GM18867 (cell line): Measurements from ENCODE around the gene PKD1L1.
"Not testable (repeated sequence)": the region's sequence is repeated elsewhere in the genome, so short reads cannot be mapped to it uniquely, and the experiment has no call there.

ENCODE experiments used
- ATAC-seq: cut with Tn5 transposase; IDR thresholded peaks from one replicate; pipeline ENCODE4 v1.9.1; 2021; ENCODE audit warnings: mild to moderate bottlenecking, moderate library complexity; ENCODE audit not compliant: unreplicated experiment

Gene PKD1L1, protein sequence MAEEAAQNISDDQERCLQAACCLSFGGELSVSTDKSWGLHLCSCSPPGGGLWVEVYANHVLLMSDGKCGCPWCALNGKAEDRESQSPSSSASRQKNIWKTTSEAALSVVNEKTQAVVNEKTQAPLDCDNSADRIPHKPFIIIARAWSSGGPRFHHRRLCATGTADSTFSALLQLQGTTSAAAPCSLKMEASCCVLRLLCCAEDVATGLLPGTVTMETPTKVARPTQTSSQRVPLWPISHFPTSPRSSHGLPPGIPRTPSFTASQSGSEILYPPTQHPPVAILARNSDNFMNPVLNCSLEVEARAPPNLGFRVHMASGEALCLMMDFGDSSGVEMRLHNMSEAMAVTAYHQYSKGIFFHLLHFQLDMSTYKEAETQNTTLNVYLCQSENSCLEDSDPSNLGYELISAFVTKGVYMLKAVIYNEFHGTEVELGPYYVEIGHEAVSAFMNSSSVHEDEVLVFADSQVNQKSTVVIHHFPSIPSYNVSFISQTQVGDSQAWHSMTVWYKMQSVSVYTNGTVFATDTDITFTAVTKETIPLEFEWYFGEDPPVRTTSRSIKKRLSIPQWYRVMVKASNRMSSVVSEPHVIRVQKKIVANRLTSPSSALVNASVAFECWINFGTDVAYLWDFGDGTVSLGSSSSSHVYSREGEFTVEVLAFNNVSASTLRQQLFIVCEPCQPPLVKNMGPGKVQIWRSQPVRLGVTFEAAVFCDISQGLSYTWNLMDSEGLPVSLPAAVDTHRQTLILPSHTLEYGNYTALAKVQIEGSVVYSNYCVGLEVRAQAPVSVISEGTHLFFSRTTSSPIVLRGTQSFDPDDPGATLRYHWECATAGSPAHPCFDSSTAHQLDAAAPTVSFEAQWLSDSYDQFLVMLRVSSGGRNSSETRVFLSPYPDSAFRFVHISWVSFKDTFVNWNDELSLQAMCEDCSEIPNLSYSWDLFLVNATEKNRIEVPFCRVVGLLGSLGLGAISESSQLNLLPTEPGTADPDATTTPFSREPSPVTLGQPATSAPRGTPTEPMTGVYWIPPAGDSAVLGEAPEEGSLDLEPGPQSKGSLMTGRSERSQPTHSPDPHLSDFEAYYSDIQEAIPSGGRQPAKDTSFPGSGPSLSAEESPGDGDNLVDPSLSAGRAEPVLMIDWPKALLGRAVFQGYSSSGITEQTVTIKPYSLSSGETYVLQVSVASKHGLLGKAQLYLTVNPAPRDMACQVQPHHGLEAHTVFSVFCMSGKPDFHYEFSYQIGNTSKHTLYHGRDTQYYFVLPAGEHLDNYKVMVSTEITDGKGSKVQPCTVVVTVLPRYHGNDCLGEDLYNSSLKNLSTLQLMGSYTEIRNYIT (N-terminal part only)

DNA sequence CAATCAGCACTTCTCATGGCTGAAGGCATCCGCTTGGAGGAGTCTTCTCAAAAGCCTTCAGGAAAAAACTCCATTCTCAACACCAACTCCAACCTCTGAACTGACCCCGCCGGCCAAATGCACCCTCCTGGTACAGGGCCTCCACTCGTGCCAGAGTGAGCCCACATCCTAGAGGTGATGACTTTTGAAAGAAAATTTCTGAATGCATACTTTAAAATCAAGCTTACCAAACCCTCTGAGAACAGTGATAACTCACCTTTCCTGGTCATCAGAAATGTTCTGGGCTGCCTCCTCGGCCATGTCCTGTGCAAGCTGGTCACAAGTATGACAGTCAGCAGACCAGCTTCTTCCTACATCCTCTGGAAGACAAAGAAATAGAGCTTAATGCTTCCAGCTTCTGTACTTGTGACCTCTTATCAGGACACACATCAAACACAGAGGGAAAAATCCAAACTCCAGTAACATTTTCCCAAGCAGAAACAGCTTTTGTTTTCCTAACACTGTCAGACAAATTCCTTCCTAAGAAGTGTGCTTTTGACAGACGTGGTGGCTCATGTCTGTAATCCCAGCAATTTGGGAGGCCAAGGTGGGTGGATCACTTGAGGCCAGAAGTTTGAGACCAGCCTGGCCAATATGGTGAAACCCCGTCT is at the start of gene PKD1L1:
TSS of gene PKD1L1 (minus strand) at position 326 of the 650 bp plus-strand sequence. CDS start at position 300, 26 bp downstream.
- no peak for ATAC-seq

- no peak for ATAC-seq
Observed at GRCh38 chr7:47992446-47992845, 44.2 kb upstream of the PKD1L1 start.

DNA sequence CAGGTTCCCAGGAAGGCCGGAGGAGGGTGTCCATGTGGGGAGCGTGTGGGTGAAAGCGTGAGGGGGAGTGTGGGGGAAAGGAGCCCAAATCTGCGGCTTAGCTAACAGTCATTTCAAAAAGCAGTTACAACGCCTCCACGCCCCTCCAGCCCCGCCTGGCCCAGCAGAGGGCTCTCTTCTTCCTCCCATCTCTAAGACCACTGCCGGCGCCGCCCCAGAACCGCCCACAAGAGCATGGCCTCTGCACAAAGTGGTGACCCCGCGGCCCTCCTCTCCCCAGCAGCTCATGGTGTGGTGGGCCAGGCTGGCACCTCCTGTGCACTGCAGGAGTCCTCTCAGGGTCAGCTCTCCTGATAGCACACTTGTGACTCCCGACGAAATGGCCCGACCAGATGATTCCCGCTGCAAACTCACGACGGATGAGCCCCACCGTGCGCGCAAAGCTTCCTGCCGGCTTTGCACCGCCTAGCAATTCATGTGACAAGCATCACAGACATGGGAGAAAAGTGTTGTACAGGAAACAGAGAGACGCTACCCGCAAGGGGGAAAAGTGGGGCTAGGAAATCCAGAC is 43.6 kb upstream of the PKD1L1 start:
- ATAC-seq: peak; percentile 99

- no peak for ATAC-seq
Observed at GRCh38 chr7:47991270-47991669, 43.0 kb upstream of the PKD1L1 start.

DNA sequence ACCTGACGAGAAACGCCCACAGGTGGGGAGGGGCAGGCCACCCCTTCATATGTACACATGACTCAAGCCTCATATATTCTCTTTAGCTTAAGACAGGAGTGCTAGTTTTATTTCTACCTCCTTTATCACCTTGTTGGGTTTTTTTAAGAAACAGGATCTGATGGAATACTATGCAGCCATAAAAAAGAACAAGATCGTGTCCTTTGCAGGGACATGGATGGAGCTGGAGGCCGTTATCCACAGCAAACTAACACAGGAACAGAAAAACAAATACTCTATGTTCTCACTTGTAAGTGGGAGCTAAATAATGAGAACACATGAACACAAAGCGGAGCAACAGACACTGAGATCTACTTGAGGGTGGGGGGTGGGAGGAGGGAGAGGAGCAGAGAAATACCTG is 42.3 kb upstream of the PKD1L1 start:
- ATAC-seq: no peak

GRCh38 chr7:47989607-47990400 is 41.5 kb upstream of the PKD1L1 start:
- ATAC-seq: not testable (repeated sequence)

GRCh38 chr7:47988496-47989386 is 40.5 kb upstream of the PKD1L1 start:
- no peak for ATAC-seq

DNA sequence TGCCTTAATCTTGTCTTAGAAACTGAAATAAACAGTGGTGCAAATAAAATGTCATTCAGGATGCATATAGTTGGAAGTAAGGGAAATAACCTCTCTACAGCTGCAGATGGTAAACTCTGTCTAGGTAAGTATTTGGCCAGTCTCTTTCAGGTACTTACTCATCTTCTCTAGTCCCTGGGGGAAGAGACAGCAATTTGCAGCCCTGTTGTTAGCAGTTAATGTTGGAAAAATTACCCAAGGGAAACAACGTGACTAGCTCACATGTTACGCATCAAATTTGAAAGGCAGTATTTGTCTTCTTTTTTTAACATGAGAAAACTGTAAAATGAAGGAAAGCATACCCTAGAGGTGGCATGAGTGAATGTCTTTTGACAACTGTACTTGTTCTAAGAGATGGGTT is 34.3 kb upstream of the PKD1L1 start:
- ATAC-seq: no peak

GRCh38 chr7:47980648-47981047 is 32.4 kb upstream of the PKD1L1 start:
- not testable (repeated sequence) for ATAC-seq

- ATAC-seq: no peak
Observed at GRCh38 chr7:47979832-47980181, 31.5 kb upstream of the PKD1L1 start.

GRCh38 chr7:47979145-47979831 is 31.0 kb upstream of the PKD1L1 start, which contains the start of gene HUS1:
TSS of gene HUS1 (minus strand) at chr7:47979615. CDS start at chr7:47979519, 96 bp downstream.
- peak; percentile 99 for ATAC-seq

GRCh38 chr7:47978790-47979144 is 30.5 kb upstream of the PKD1L1 start:
- ATAC-seq: no peak

GRCh38 chr7:47973739-47974138 is 25.5 kb upstream of the PKD1L1 start:
- ATAC-seq: no peak

DNA sequence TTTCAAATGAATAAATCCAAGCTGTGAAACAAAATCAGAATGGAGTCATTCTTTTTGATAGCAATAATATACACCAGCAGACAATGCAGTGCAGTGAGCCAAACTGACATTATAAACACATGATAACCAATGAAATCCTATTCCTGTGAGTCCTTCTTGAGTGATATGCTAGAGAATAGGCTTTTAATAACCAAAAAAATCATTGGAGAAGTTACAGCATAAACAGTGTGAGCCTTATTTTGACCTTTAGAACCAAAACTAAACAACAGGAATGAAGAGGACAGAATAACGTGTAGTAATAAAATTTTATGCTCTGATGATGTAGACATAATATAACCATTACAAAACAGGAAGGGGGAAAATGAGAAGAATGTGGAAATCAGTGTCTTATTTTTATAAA is 22.5 kb upstream of the PKD1L1 start:
- no peak for ATAC-seq

DNA sequence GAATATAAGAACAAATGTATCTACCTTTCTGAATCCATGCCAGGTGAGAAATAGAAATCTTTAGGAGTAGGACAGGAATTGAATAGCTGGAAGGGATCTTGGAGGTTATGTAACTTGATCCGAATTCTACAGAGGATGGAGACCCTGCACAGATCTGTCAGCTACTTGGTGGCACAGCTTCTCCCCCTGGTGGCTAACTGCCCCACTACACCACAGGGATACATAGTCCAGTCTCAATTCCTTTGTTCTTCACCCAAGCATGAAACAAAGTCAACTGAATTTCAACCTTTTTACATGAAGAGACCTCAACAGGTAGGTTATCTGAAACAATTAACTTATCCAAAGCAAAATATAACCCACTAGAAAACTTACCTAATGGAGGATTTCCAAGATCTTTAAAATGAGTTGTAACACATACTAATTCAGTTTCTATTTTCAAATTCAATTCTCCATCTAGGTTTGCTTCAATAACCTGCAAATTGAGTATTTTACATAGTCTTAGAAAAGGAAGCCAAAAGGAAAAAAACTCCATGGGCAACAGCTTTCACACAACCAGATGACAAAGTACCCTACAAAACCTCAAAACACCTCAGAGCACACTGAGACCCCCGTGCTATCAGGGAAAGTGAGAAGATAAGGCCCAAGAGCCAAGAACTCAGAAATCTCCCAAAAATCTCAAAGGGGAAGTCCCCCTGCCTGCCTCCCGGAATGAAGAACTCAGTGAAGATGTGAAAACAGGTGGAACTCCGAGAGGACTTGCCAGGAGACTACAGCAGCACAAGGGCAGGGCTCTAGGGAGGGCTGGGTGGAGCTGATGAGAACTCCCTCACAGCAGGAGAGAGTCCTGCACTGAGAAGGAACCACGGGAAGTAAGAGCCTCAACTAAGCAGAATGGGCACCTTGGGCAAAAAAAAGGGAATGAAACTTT is 20.8 kb upstream of the PKD1L1 start:
- peak; percentile 91 for ATAC-seq

- ATAC-seq: no peak
Observed at GRCh38 chr7:47967708-47968107, 19.4 kb upstream of the PKD1L1 start.

DNA sequence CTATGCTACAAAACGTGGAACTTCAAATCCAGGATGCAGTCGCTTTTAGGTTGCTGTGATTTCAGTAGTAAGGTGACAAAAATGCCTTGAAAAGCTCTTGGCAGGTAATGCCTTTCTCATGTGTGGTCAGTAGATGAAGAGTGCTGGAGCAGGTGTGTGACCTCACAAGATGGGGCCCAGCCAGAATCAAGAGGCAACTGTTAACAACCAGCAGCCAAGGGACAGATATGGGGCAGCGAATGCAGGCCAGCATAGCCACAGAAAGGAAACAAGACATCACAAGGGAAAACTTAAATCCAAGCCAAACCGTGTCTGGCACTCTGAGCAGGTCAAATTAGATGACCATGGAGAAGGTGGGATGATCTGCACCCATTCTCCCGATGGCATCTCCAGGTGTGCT is 18.9 kb upstream of the PKD1L1 start:
- no peak for ATAC-seq
